Neural cell (in vitro differentiated cells): ENCODE measurements around the gene ITGA11.

Source experiments
- CTCF ChIP-seq: fragments of 450-650 bp; IDR thresholded peaks from 2 replicates; pipeline ENCODE4 v1.5.1; 2014; ENCODE audit warnings: antibody characterized with exemption, mild to moderate bottlenecking, moderate library complexity; ENCODE audit not compliant: poor library complexity, severe bottlenecking
- EZH2 ChIP-seq: fragments of 200-600, 300-800 bp; shearing (Covaris generic), sonication (generic); IDR thresholded peaks from 2 replicates; pipeline ENCODE4 v1.6.1; 2014; ENCODE audit warnings: antibody characterized with exemption, low read length, borderline replicate concordance, mild to moderate bottlenecking; ENCODE audit not compliant: insufficient read depth, poor library complexity, severe bottlenecking
- MXI1 ChIP-seq: fragments of 450-650 bp; conservative IDR thresholded peaks from 2 replicates; pipeline ENCODE4 v1.6.1; 2014; ENCODE audit warnings: antibody characterized with exemption, mild to moderate bottlenecking; ENCODE audit not compliant: poor library complexity, severe bottlenecking
- RAD21 ChIP-seq: fragments of 450-650 bp; conservative IDR thresholded peaks from 2 replicates; pipeline ENCODE4 v1.6.1; 2014; ENCODE audit warnings: antibody characterized with exemption, mild to moderate bottlenecking, moderate library complexity
- TF ChIP-seq, protein P1 (sequence below): IDR thresholded peaks from 2 replicates; pipeline ENCODE4 v1.6.1; 2012; ENCODE audit warnings: borderline replicate concordance

DNA sequence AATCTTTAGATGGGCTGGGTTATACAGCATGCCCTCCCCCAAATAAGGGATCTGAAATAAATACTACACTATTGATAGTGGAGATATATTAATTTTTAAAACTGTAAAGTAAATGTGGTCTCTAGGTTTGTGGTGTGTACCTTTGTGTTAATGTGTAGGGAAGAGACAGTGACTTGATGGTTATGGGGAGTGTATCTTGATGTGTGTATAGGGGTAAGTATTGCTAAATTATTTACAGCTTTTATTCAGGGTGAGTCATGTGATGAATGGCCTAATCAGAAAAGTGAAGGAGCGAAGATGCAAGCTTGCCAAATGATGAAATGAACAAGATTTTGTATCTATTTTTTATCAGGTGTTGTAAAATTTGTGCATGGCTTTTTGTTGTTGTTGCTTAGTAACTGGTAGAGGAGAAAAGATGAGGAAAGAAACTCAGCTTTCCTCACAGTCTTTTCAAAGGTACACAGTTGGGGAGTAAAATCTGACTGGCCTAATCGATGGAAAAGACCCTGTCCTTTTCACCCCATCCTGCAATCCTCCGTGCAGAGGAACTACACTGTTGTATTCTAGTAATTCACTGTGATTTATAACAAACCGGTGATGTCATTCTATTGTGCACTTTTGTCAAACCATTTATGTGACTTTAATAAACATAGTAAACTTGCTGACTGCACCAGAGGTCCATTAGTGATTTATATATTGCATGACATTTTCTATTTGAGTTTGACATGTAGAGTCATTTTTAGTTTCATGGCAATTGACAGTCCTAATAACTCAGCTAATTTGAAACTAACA is 136.8 kb downstream of the ITGA11 start:
- no peak for TF ChIP-seq EZH2
- no peak for TF ChIP-seq CTCF
- no peak for TF ChIP-seq MXI1
- TF ChIP-seq RAD21, result no peak
- TF ChIP-seq, protein P1, sequence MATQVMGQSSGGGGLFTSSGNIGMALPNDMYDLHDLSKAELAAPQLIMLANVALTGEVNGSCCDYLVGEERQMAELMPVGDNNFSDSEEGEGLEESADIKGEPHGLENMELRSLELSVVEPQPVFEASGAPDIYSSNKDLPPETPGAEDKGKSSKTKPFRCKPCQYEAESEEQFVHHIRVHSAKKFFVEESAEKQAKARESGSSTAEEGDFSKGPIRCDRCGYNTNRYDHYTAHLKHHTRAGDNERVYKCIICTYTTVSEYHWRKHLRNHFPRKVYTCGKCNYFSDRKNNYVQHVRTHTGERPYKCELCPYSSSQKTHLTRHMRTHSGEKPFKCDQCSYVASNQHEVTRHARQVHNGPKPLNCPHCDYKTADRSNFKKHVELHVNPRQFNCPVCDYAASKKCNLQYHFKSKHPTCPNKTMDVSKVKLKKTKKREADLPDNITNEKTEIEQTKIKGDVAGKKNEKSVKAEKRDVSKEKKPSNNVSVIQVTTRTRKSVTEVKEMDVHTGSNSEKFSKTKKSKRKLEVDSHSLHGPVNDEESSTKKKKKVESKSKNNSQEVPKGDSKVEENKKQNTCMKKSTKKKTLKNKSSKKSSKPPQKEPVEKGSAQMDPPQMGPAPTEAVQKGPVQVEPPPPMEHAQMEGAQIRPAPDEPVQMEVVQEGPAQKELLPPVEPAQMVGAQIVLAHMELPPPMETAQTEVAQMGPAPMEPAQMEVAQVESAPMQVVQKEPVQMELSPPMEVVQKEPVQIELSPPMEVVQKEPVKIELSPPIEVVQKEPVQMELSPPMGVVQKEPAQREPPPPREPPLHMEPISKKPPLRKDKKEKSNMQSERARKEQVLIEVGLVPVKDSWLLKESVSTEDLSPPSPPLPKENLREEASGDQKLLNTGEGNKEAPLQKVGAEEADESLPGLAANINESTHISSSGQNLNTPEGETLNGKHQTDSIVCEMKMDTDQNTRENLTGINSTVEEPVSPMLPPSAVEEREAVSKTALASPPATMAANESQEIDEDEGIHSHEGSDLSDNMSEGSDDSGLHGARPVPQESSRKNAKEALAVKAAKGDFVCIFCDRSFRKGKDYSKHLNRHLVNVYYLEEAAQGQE, result no peak
